HG02678 (cell line): Measurements from ENCODE around the gene NCMAP.
"Not testable (repeated sequence)": the region's sequence is repeated elsewhere in the genome, so short reads cannot be mapped to it uniquely, and the experiment has no call there.

ENCODE experiments used
- ATAC-seq: cut with Tn5 transposase; IDR thresholded peaks from one replicate; pipeline ENCODE4 v1.9.1; 2021; ENCODE audit warnings: mild to moderate bottlenecking, moderate library complexity; ENCODE audit not compliant: unreplicated experiment

The NCMAP gene

GRCh38 chr1:24541711-24542346 lies 14.1 kb upstream of the NCMAP start:
- ATAC-seq, result no peak

DNA sequence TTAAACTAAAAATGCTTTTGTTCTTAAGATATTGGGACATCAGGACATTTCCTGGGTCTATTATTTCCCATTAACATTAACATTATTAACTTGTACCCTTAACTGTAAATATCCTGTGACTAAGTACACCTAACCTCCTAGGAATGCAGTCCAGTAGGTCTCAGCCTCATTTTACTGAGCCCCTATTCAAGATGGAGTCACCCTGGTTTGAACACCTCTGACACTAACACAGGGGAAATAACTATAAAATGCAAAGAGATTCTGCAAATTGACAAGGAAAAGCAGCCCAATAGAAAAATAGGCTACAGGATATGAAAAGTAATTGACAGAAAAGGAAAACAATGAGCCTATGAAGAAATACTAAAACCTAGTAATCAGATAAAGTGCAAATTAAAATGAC lies 11.6 kb upstream of the NCMAP start:
- no peak for ATAC-seq

DNA sequence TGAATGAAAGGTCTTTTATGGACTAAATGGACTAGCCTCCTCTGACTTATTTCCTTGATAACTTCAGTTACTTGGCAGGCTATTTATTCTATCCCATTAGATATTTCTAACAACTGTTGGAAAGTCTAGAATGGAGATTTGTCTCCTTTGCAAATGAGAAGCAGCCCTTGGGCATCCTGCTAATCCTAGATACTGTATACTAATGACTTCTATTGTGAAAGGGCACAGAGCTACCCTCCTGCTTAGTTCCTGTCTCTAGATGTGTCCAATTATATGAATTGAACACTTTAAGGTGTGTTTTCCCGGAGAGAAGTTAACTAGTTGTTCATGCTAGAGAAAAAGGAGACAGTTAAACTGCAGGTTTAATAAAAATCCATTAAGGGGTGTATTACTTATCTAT lies 10.2 kb upstream of the NCMAP start:
- no peak for ATAC-seq

DNA sequence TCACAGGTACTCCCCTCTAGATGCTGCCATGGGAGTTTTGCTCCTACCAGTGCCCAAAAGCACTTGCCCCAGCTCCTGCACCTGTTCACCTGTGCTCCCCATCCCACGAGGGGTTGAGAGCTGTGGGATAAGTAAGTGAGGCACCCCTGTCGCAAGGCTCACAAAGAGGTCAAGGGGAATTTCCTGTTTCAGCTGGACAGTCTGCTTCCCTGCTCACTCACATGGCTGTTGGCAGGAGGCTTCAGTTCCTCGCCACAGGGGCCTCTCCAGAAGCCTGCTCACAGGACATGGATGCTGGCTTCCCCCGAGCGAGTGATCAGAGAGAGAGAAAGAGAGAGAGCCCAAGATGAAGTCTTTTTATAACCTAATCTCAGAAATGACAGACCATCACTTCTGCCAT lies 8.7 kb upstream of the NCMAP start:
- no peak for ATAC-seq

- ATAC-seq, result no peak
Observed at GRCh38 chr1:24548070-24548469, 7.8 kb upstream of the NCMAP start.

GRCh38 chr1:24549210-24549609 lies 6.7 kb upstream of the NCMAP start:
- ATAC-seq, result not testable (repeated sequence)

GRCh38 chr1:24551290-24551959 lies 4.5 kb upstream of the NCMAP start:
- no peak for ATAC-seq

- ATAC-seq, result no peak
Observed at GRCh38 chr1:24551960-24552571, 3.8 kb upstream of the NCMAP start.

- no peak for ATAC-seq
Observed at GRCh38 chr1:24553931-24554330, 2.0 kb upstream of the NCMAP start.

DNA sequence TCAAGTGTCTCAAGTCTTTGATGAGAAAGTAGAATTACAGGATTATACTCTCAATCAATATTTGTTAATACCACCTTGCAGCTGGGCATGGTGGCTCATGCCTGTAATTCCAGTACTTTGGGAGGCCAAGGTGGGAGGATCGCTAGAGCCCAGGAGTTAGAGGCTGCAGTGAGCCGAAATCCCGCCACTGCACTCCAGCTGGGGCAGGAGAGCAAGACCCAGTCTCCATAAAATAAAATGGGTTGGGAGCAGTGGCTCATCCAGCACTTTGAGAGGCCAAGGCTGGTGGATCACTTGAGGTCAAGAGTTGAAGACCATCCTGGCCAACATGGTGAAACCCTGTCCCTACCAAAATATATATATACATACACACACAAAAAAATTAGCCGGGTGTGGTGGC lies 1.2 kb upstream of the NCMAP start:
- ATAC-seq, result no peak

DNA sequence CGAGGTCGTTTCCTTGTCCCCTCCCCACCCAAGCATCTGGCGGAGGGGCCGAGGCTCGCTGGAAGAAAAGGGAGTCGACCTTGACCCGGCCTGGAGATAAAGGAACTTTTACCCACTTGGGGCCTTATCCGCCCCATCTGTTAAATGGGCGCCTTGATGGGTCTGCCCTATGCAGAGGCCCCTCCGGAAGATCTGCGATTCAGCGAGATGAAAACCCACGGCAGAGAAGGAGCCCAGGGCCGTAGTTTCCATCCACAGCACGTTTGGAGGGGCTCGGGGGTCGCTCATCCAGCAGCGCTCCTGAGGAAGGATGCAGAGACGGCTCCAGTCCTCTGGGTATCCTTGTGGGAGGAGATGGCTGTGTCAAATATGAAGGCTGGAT lies 518 bp downstream of the NCMAP start:
- ATAC-seq, result no peak

GRCh38 chr1:24557220-24557619 lies 1.3 kb downstream of the NCMAP start:
- ATAC-seq, result no peak

DNA sequence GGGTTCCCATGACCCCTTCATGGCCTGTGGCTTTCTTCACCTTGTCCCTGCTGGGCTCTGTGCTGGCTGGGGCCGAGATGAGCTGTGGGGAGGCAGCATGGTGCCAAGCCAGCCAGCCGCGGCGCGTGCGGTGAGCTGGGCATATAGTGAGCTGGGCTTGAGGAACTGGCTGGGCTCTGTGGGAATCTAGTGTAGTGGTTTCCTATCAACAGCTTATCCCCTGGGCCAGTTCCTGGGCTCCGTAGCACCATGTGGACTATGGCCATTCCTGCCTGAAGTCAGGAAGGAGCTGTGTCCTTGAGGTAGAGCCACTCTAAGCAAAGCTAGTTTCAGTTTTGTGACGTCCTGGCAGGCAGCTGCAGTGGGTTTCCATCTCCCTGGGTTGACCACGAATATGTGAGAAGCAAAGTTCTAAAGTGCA lies 1.8 kb downstream of the NCMAP start:
- ATAC-seq, result no peak

DNA sequence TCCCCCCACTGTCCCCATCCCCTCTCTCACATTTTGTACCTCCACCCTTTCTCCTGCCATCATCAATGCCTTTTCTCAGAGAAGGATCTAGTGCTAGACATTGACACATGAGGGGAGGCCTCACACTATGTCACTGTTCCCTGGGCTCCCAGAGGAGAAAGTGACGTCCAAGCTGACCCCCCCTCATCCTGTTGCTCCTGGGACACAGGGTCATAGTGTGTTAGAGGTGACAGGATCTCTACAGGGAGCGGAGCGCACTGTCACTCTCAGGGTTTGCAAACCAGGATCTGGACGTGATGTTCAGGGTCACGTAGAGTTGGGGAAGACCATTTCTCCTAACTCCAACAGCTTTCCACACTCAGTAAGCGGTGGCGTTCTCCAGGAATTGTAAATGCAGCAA lies 2.6 kb downstream of the NCMAP start:
- no peak for ATAC-seq

- no peak for ATAC-seq
Observed at GRCh38 chr1:24558902-24559791, 3.3 kb downstream of the NCMAP start.

DNA sequence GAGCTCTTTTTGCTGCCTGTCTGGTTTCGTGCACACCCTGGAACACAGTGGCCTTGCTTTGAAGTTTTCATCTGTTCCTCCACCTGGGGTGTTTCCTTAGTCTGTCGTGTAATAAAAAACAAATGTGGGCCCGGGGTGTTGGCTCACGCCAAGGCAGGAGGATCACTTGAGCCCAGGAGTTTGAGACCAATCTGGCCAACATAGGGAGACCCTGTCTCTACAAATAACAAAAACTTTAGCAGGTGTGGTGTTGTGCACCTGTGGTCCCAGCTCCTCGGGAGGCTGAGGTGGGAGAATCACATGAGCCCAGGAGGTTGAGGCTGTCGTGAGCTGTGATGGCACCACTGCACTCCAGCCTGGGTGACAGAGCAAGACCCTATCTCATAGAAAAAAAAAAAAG lies 4.5 kb downstream of the NCMAP start:
- no peak for ATAC-seq

- ATAC-seq, result no peak
Observed at GRCh38 chr1:24562625-24563024, 6.7 kb downstream of the NCMAP start.

- no peak for ATAC-seq
Observed at GRCh38 chr1:24564695-24565094, 8.8 kb downstream of the NCMAP start.

- ATAC-seq, result no peak
Observed at GRCh38 chr1:24566236-24566867, 10.5 kb downstream of the NCMAP start.

DNA sequence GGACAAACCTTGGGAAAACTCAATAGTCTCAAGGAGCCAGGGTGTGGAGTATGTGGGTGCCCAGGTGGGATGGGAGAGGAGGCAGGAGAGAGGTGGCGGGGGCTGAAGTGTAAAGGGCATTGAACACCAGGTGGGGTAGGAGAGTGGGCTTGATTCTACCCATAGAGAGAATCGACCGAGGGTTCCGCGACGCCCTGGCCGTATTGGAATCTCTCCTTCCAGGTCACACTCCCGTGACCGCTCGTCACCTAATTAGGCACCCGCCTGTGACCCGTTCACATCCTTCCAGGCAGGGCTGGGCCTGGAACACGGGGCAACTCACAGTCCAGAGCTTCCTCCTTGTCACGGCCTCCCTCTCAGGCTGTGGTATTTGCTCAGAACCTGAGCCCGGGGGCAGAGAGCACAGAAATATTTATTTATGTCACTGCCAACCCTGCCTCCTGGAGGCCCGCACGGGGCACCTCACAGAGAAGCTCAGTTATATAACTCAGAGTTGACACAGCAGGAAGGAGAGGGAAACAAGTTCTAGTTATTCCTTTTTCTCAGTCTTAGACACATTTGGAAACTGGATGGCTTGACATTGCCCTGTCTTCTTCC lies 12.0 kb downstream of the NCMAP start:
- no peak for ATAC-seq

DNA sequence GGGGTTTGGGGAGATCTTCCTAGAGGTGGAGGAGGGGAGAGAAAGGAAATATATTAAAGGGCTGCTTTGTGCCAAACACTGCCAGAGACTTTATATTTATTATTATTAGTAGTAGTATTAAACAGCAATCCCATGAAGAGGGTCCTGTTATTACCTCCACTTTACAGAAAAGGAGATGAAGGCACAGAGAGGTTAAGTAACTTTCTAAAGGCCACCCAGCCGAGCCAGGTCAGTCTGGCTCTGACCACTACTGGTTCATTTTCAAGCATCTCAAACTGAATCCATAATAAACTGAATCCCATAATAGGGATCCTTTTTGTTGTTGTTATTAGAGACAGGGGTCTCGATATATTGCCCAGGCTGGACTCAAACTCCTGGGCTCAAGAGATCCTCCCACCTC lies 12.6 kb downstream of the NCMAP start:
- no peak for ATAC-seq
